Stimulated activated naive CD8-positive, alpha-beta T cell treated with anti-CD3 and anti-CD28 coated beads, Interleukin-15, Interleukin-2, amounts not matched to agents 100 U/mL and 50 U/mL, for 24 hours (primary cell): Measurements from ENCODE around the gene CD74.
A peak's percentile ranks its signal among the peaks of the same experiment; 100 is the strongest.

ENCODE experiments used
- ATAC-seq: fragments of 150-1000 bp; cut with Tn5 transposase; one replicate; pipeline ENCODE4 v1.10.0; 2021
- DNase-seq: peaks from one replicate; pipeline ENCODE4 v3.0.0; 2021

The CD74 gene

DNA sequence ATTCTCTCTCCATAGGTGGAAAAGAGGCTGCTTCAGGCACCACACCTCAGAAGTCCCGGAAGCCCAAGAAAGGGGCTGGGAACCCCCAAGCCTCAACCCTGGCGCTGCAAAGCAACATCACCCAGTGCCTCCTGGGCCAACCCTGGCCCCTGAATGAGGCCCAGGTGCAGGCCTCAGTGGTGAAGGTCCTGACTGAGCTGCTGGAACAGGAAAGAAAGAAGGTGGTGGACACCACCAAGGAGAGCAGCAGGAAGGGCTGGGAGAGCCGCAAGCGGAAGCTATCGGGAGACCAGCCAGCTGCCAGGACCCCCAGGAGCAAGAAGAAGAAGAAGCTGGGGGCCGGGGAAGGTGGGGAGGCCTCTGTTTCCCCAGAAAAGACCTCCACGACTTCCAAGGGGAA lies 16.4 kb downstream of the CD74 start:
- no peak for DNase-seq
- no peak for ATAC-seq

- ATAC-seq (no peak), DNase-seq (no peak)
Measured at GRCh38 chr5:150395688-150395975, 17.1 kb downstream of the CD74 start.

DNA sequence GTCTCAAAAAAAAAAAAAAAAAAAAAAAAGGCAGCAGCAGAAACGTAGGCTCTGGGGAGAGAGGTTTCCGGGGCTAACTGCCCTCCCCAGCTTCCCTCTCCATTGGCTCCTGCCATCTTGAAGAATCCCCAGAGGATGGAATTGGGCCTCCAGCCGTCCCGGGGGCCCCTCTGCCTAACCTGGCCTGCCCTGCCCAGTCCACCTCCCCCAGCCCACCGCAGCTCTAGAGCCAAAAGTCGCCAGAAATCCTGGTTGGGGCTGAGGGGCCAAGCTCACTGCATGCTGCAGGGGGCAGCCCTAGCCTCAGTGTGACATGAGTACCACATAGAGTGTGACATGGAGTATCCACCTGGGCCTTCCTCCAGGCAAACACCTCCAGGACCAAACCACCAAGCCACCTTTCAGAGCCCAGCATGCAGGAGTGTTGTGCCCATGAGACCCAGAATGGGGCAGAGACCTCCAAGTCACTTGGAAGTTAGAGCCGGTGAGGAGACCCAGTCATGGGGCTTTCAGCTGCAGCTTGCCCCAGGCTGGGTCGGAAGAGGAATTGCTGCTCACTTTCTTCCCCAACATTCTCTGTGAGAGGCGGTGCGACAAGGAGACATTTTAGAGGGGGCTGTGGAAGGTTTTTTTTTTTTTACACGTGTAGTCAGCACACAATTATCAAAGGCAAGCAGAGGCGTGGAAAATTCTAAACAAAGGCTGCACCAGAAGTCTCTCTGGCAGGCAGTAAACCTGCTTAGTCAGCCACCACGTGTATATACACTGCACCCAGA lies 17.6 kb downstream of the CD74 start:
- no peak for ATAC-seq
- no peak for DNase-seq

GRCh38 chr5:150394131-150394530 lies 18.6 kb downstream of the CD74 start:
- DNase-seq = no peak
- peak; percentile 30 for ATAC-seq

DNA sequence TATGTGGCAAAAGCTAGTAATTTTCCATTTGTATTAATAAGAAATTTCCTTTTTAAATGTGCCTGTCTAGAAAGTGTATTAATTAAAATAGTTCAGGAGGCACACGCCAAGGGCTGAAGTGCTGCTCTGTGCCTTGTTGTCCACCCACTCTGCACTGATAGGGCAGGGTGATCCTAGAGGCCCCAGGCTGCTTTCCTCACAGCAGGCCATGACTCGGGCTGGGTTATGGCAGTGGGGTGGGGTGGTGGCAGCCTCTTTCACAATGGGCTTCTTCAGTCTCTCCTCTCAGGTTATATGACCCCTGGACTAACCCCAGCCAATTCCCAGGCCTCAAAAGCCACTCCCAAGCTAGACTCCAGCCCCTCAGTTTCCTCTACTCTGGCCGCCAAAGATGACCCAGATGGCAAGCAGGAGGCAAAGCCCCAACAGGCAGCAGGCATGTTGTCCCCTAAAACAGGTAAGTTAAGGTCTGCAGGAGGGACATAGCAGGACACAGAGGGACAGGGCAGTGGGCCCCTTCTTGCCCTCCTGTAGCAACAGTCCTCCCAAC lies 19.5 kb downstream of the CD74 start:
- ATAC-seq (no peak), DNase-seq (no peak)

DNA sequence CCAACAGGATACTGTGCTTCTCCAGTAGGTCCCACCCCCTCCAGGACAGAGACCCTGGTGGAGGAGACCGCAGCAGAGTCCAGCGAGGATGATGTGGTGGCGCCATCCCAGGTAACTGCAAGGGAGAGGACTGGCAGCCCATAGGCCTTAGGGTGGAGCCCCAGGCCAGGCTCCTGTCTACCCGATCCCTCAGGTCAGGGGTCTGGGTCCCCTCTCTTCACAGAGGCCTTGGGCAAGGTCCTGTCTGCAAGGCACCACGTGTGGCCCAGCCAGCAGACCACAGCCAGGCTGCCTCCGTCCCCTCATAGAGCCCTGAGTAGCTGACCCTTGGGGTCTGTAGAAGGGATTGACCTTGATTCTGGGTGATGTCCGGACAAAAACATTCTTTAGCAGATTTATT lies 20.0 kb downstream of the CD74 start:
- no peak for ATAC-seq
- no peak for DNase-seq

DNA sequence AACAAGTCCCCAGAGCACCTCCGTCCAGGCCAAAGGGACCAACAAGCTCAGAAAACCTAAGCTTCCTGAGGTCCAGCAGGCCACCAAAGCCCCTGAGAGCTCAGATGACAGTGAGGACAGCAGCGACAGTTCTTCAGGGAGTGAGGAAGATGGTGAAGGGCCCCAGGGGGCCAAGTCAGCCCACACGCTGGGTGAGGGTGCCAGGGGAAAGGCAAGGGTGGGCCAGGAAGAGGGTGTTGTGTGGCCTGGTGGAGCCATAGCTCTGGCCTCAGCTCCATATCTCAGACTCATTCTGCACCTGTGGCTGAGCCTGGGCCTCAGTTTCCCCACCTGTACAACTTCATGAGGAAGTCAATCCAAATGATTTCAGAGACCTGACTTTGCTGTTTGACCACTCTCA lies 20.7 kb downstream of the CD74 start:
- DNase-seq (no peak), ATAC-seq (no peak)

DNA sequence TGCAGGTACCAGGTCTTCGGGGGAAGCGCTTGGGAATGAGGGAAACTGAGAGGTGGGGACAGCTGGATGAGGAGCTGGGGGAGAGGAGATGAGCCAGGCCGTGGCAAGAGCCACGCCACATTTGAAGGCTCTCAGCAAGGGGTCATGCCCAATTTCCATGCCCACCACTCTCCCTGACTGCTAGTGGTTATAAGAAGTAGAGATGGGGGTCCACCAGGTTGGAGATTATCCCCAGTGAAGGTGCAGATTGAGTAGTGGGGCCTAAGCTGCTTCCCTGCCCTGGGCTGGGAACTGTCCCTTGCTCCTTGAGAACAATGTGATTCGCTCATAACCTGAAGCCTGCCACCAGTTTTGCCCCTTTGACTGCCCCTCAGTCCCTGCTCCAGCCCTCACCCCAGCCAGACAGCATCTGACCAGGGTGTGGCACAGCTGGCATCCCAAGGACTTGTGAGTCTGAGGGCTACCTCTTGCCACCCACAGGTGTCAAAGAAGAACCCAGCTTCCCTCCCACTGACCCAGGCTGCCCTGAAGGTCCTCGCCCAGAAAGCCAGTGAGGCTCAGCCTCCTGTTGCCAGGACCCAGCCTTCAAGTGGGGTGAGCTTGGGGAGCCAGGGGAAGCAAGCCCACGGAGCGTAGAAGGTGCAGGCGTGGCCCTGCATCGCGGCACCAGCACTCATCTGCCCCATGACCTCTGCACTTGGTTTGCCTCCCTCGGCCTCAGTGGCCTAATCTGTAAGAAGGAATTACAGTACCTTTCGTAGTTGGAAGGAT lies 21.5 kb downstream of the CD74 start:
- no peak for ATAC-seq
- no peak for DNase-seq

DNA sequence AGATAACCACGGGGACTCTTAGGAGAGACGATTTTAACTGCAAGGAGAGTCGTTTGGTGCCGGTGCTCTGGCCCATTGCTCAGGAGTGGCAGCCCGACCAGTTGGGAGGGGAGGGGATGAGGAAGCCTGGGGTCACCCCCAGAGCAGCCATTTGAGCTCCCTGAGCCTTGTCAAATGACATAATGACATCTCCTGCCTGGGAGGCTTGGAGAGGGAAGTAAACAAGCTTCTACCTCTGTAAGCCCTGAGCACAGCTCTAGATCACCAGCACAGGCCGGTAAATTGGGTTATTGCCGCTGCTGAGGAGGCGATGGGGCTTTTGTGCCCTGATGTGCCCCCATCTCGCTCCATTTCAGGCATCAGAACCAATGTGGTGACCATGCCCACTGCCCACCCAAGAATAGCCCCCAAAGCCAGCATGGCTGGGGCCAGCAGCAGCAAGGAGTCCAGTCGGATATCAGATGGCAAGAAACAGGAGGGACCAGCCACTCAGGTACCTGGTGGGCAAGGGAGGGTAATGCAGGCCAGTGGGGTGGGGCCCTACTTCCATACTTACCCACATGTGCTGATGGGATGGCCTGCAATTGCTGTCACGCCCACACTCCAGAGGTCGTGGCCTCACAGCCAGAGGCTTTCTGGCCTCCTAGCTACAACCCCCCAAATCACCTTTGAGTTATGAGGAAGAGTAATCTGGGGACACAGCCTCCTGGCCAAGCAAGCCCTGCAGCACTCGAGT lies 23.0 kb downstream of the CD74 start:
- ATAC-seq = no peak
- no peak for DNase-seq

GRCh38 chr5:150386024-150386855 lies 26.5 kb downstream of the CD74 start:
- DNase-seq (no peak), ATAC-seq (no peak)

GRCh38 chr5:150384701-150385100 lies 28.0 kb downstream of the CD74 start:
- ATAC-seq = no peak

DNA sequence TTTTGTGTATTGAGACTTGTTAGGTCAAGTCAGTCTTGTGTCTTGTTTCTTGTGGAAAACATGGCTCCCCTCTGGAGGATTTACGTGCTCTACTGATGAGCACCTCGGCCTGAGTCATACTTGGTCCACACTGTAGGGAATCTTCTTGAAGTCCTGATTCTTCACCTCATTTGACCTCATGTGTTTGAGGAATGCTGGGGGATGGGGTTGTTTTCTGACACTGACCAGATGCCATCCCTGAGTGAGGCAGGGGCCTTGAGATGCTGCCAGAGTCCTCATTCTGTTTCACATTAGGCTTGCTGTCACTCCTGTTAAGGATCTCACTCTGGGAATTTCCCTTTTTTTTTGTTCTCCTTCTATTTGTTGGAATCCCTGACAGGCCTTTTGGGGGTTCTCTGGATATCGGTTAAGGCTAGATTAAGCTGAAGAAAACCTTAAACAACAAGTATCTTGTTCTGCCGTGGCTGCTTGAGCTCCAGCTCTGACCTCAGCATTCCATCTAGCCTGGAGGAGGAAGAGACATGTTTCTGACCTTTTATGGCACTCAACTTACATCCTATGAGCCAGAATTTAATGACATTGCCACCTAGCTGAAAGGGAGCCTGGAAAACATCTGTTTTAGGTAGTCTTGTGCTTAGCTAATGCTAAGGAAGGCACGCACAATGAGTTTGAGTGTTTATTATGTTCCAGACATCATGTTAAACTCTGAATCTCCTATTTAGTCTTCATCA lies 34.6 kb downstream of the CD74 start:
- ATAC-seq = no peak
- DNase-seq = no peak

More at GRCh38 chr5:150384701-150385100, 28.0 kb downstream of the CD74 start:
- no peak for DNase-seq

DNA sequence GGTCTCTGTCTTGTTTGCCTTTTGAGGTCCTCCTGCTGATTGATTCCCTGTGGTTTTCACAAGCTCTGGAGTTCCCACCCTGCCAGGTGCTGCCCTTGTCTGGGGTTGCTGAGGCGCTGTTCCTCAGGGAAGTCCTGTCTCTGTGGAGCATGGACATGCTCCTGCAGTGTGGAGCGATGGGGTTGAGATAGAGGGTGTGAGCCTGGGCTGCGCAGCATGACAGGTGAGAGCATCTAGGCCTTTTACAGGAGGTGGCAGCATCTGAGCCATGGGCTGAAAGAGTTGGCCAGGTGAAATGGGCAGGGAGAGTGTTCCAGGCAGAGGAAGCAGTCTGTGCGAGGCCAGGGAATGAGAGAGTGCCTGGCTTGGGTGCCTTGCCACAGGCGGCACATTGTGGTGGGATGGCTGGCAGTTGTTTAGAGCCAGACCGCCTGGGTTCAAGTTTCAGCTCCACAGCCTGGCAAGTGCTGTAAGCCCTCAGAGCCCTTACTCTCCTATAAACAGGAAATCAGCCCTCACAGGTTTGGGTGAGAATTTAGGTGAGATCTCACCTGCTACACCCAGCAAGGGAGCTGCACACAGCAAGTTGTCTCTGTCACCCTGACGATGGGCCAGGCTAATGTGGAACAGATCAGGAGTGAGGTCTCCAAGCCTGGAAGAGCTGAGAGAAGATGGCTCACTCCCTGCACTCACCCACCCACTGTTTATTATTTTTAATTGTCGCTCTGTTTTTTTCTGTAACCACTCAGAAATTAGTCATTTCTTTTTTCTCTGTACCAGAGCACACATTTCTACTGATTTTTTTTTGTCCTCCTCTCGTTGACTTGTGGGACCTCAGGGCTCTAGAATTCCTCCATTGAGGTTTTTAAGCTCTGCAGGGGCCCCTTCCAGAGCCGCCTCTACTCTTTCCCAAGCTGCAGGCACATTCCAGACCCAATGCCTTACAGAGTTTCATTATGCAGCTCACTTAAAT lies 35.6 kb downstream of the CD74 start:
- ATAC-seq (no peak), DNase-seq (no peak)

DNA sequence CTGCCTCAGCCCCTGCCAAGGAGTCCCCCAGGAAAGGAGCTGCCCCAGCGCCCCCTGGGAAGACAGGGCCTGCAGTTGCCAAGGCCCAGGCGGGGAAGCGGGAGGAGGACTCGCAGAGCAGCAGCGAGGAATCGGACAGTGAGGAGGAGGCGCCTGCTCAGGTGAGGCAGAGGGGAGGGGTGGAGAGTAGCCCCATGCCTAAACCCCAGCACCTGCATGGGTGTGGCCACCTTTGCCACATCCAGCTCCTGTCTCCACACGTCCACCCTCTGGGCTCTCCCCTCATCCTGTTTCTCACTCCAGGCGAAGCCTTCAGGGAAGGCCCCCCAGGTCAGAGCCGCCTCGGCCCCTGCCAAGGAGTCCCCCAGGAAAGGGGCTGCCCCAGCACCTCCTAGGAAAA lies 38.1 kb downstream of the CD74 start:
- no peak for DNase-seq
- ATAC-seq = no peak

DNA sequence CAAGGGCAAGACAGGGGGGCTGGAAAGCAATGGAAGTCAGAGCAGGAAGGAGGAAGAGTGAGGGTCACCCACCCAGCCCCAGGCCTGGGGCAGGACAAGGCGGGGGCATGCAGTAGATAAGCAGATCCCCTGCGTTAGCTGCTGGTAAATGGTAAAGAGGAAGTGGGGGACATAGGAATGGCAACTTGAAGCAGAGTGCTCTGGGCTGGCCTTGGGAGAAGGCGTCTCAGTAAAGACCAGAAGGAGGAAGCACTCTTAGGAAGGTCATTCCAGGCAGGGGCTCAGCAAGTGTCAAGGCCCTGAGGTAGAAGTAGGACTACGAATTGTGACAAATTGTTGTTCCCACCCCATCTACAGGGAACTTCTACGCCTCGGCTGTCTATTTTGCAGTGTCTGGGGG lies 40.1 kb downstream of the CD74 start:
- DNase-seq (no peak), ATAC-seq (no peak)

- no peak for ATAC-seq
- no peak for DNase-seq
Measured at GRCh38 chr5:150368526-150368925, 44.2 kb downstream of the CD74 start.

DNA sequence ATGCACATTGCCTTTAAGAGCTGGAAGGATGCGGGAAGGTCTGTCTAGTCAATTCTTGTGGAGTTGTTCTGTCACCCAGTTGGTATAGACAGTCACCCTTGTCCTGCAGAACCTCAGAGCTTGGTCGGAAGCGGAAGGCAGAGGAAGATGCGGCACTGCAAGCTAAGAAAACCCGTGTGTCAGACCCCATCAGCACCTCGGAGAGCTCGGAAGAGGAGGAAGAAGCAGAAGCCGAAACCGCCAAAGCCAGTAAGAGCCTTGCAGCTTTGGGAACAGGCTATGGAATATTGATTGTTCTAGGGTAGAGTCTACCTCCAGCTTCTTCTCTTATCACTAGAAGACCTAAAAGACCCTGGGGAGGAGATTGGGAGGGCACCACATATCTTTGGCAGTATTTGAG lies 48.7 kb downstream of the CD74 start:
- no peak for ATAC-seq

GRCh38 chr5:150363185-150363584 lies 49.5 kb downstream of the CD74 start:
- DNase-seq = no peak
- ATAC-seq = no peak

More for the DNA sequence above, 48.7 kb downstream of the CD74 start:
- DNase-seq = no peak

DNA sequence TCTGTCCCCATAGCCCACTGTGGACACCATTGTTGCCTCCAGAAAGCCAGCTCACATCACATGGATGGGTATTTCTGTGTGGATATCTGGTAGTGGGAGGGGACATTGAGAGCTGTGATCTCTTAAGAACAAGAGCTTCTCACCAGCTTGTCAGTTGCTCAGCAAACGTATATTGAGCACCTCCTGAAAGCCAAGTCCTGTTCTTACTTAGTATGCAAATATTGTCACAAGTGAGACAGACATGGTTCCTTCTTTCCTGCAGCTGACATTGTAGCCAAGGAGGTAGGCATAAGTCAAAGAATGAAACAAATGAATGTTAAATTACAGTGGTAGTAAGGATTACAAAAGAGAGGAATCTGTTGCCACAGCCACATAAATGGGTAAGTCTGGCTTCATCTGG lies 51.4 kb downstream of the CD74 start:
- DNase-seq (no peak), ATAC-seq (no peak)
